GM12878 (cell line): ENCODE data around the gene GGACT. TPM values are rescaled to one million over a fixed set of nuclear protein-coding genes. Genes with fewer than 3 reads are reported as not detected.

ENCODE experiments used
- ATAC-seq: fragments of 200-7000 bp; cut with Tn5 transposase; 3 replicates; pipeline ENCODE4 v1.9.1; 2020; ENCODE audit warnings: mild to moderate bottlenecking, moderate library complexity
- BruUV-seq: library from RNA; stranded (reverse); fragments of 400-500 nt; replicated peaks from 2 replicates; lab custom pipeline; 2021; lab: Mats Ljungman, UMichigan
- CTCF ChIA-PET: fragments of 300-600 bp; sonication (Branson Sonifier 250); formaldehyde crosslinking; extraction: SDS; loops from one replicate; lab custom pipeline; 2021; ENCODE audit warnings: inconsistent platforms; lab: Yijun Ruan, JAX
- POLR2A ChIA-PET: fragments of 350-600 bp; formaldehyde crosslinking; extraction: SDS; loops from one replicate; lab custom pipeline; 2021; ENCODE audit warnings: inconsistent platforms; lab: Charles Lee
- RAD21 ChIA-PET: fragments of 300-600 bp; sonication (Branson Sonifier 250); formaldehyde crosslinking; loops from one replicate; lab custom pipeline; 2023; ENCODE audit warnings: antibody characterized with exemption; ENCODE audit not compliant: unreplicated experiment; lab: Charles Lee
- SMC1A ChIA-PET: fragments of 300-600 bp; sonication (Branson Sonifier 250); formaldehyde crosslinking; loops from one replicate; lab custom pipeline; 2023; ENCODE audit not compliant: unreplicated experiment, uncharacterized antibody; lab: Charles Lee
- DNase-seq: peaks from one replicate; pipeline ENCODE4 v3.0.0-alpha.2; 2011; ENCODE audit warnings: low read depth, low spot score
- FAIRE-seq: peaks from 3 replicates; lab custom pipeline; 2011; peaks lifted over from hg19 to GRCh38; lab: Jason Lieb, UNC
- H2AFZ ChIP-seq: 2 replicates; pipeline ENCODE4 v1.6.0; 2011; ENCODE audit warnings: low read depth, low read length, control low read depth; ENCODE audit not compliant: control insufficient read depth
- H3K27ac ChIP-seq: 2 replicates; pipeline ENCODE4 v1.5.1; 2011; ENCODE audit warnings: control low read depth; ENCODE audit not compliant: control insufficient read depth, insufficient read depth
- H3K27me3 ChIP-seq, 2 experiments: replicated peaks in 1 of 2; 2 replicates each; pipeline versions ENCODE4 v1.6.0 to v1.6.1; 2011; ENCODE audit warnings: low read length in 1 of 2; ENCODE audit not compliant: control insufficient read depth in 2 of 2, insufficient read depth in 2 of 2
- H3K36me3 ChIP-seq, 2 experiments: 2 replicates each; pipeline ENCODE4 v1.5.1; 2011; ENCODE audit warnings: low read length in 1 of 2; ENCODE audit not compliant: control insufficient read depth in 2 of 2, insufficient read depth in 2 of 2
- H3K4me1 ChIP-seq: 2 replicates; pipeline ENCODE4 v1.6.1; 2011; ENCODE audit warnings: mild to moderate bottlenecking, low read length, moderate library complexity, mixed read lengths; ENCODE audit not compliant: control insufficient read depth, insufficient read depth
- H3K4me2 ChIP-seq: 2 replicates; pipeline ENCODE4 v1.6.0; 2011; ENCODE audit warnings: control low read depth; ENCODE audit not compliant: control insufficient read depth, insufficient read depth
- H3K4me3 ChIP-seq: fragments of 200-600 bp; sonication (generic); 2 replicates; pipeline ENCODE4 v1.5.1; 2016
- H3K79me2 ChIP-seq: 2 replicates; pipeline ENCODE4 v1.6.0; 2011; ENCODE audit warnings: low read length; ENCODE audit not compliant: control insufficient read depth, insufficient read depth
- H3K9ac ChIP-seq: 2 replicates; pipeline ENCODE4 v1.8.0; 2011; ENCODE audit warnings: low read length, control low read depth, mixed read lengths; ENCODE audit not compliant: control insufficient read depth, insufficient read depth
- H3K9me3 ChIP-seq: replicated peaks from 3 replicates; pipeline ENCODE4 v1.5.1; 2011; ENCODE audit warnings: mild to moderate bottlenecking, low read length; ENCODE audit not compliant: control insufficient read depth, insufficient read depth
- H4K20me1 ChIP-seq: 2 replicates; pipeline ENCODE4 v1.6.0; 2011; ENCODE audit not compliant: control insufficient read depth, insufficient read depth
- CHD1 ChIP-seq: IDR thresholded peaks from 2 replicates; pipeline ENCODE4 v1.6.1; 2012; ENCODE audit warnings: low read depth, low read length, improper control_type of control experiment
- IRF5 ChIP-seq: fragments of 450-650 bp; IDR thresholded peaks from 2 replicates; pipeline ENCODE4 v1.6.1; 2017; ENCODE audit warnings: borderline replicate concordance
- POLR2AphosphoS5 ChIP-seq: IDR thresholded peaks from 2 replicates; pipeline ENCODE4 v1.6.1; 2011; ENCODE audit warnings: mild to moderate bottlenecking, low read length, inconsistent platforms
- RELB ChIP-seq: fragments of 450-650 bp; IDR thresholded peaks from 2 replicates; pipeline ENCODE4 v1.6.1; 2017; ENCODE audit warnings: low read depth, mild to moderate bottlenecking, moderate library complexity
- REST ChIP-seq: IDR thresholded peaks from 2 replicates; pipeline ENCODE4 v1.6.1; 2012; ENCODE audit warnings: mild to moderate bottlenecking, low read depth, low read length
- ZNF592 ChIP-seq: fragments of 450-650 bp; IDR thresholded peaks from 2 replicates; pipeline ENCODE4 v1.6.1; 2017; ENCODE audit warnings: mild to moderate bottlenecking, moderate library complexity
- ZNF687 ChIP-seq: fragments of 450-650 bp; IDR thresholded peaks from 2 replicates; pipeline ENCODE4 v1.6.1; 2017; ENCODE audit warnings: mild to moderate bottlenecking, moderate library complexity
- WGBS: methylation state at CpG from one replicate; pipeline ENCODE4 v1.1.6; 2016; ENCODE audit warnings: low lambda C conversion rate; ENCODE audit not compliant: insufficient replicate concordance, insufficient coverage; ENCODE audit errors: missing lambda C conversion rate; 5-methylcytosine and 5-hydroxymethylcytosine counted together
- in situ Hi-C: fragments of 300-500 bp; cut with MboI; formaldehyde crosslinking; loops from 9 replicates; pipeline ENCODE4 v1.14.3; 2018; ENCODE audit warnings: mixed read lengths
- intact Hi-C: fragments of 100-400 bp; cut with micrococcal nuclease; formaldehyde crosslinking; loops from one replicate; pipeline ENCODE4 v1.14.2; 2022; ENCODE audit not compliant: unreplicated experiment
- polyA plus RNA-seq, 11 experiments: library from polyadenylated mRNA; depleted of rRNA in 4 of 11; unstranded in 6 of 11; stranded (reverse) in 5 of 11; fragments of >200 nt; fragmentation: Nextera tagmentation in 4 of 11; fragmentation: Illumina TruSeq in 1 of 11; extraction: Ambion mirVana in 4 of 11; extraction: Trizol in 1 of 11; gene quantifications; 1 replicate in 1 of 11; 2 replicates in 10 of 11; pipeline versions ENCODE4 v1.2.1 to v1.2.3, GENCODE V29; 2011 to 2016; ENCODE audit warnings: inconsistent platforms in 2 of 11, missing spikeins in 2 of 11, low read depth in 1 of 11
- total RNA-seq, 4 experiments: library from RNA; depleted of rRNA in 3 of 4; stranded (reverse); fragments of >200 nt in 3 of 4; fragmentation: Illumina TruSeq in 1 of 4; extraction: Trizol in 1 of 4; gene quantifications; 2 replicates each; pipeline versions ENCODE4 v1.2.1 to v1.2.3, GENCODE V29; 2013 to 2021

GGACT gene
- total and polyA plus RNA-seq, 10 of the 15 experiments (the other 5 are each of a cell fraction or from before 2014, with no cell fraction given), result 0.61 to 8.8 (median 4.2) TPM

- TF ChIP-seq ZNF687, result no peak
- no peak for TF ChIP-seq POLR2AphosphoS5
- TF ChIP-seq IRF5, result no peak
Measured at GRCh38 chr13:100620792-100621191, 32.2 kb upstream of the GGACT start (continued).

- SMC1A ChIA-PET, result no interaction called here
- Histone ChIP-seq H3K4me2 (no peak overlapping the region), H3K36me3 (no peaks in the 10 kb centered on the region), H3K9me3 (no peaks in the 10 kb centered on the region), H3K9ac (no peak overlapping the region), H4K20me1 (no peaks in the 10 kb centered on the region), H3K27me3 (no peaks in the 10 kb centered on the region), H3K79me2 (no peaks in the 10 kb centered on the region), H3K27ac (no peak overlapping the region), H3K4me3 (no peak overlapping the region), H2AFZ (no peak overlapping the region), H3K4me1 (no peaks in the 10 kb centered on the region)
- POLR2A ChIA-PET, result no interaction called here
- ATAC-seq (no peak), FAIRE-seq (no peak), DNase-seq (no peak)
- RAD21 ChIA-PET, result interaction anchor here (0.7 kb wide), 1 partner anchor 10 kb away, joined by 3 read pairs; no protein-coding TSS in a partner anchor
- intact Hi-C loops, result no loop called here
- CTCF ChIA-PET, result no interaction called here
- in situ Hi-C loops, result no loop called here
- BruUV-seq, result no TSS peak
- 81% methylated on average over 2 of the region's 2 CpGs for WGBS
- no peak for TF ChIP-seq REST
- no peak for TF ChIP-seq ZNF592
- no peak for TF ChIP-seq RELB
- no peak for TF ChIP-seq CHD1
Measured at GRCh38 chr13:100619940-100620339, 31.4 kb upstream of the GGACT start.
